Type B pancreatic cell (in vitro differentiated cells): ENCODE results near the gene WFDC11. TPM values are rescaled to one million over a fixed set of nuclear protein-coding genes. Genes with fewer than 3 reads are reported as not detected.

Source experiments
- DNase-seq: peaks from one replicate; pipeline ENCODE4 v3.0.0; 2021; ENCODE audit warnings: mixed read lengths; ENCODE audit not compliant: unreplicated experiment; ENCODE audit errors: extremely low spot score
- H3K27ac Mint-ChIP-seq: 2 replicates; pipeline ENCODE4 v1.8.0; 2021; ENCODE audit warnings: mild to moderate bottlenecking, mixed read lengths
- H3K27me3 Mint-ChIP-seq: 2 replicates; pipeline ENCODE4 v1.8.0; 2021; ENCODE audit warnings: mixed read lengths
- H3K36me3 Mint-ChIP-seq: 2 replicates; pipeline ENCODE4 v1.8.0; 2021; ENCODE audit warnings: mixed read lengths
- H3K4me1 Mint-ChIP-seq: one replicate; pipeline ENCODE4 v1.8.0; 2021; ENCODE audit warnings: mixed read lengths; ENCODE audit not compliant: unreplicated experiment
- H3K4me3 Mint-ChIP-seq: 2 replicates; pipeline ENCODE4 v1.8.0; 2021; ENCODE audit warnings: mild to moderate bottlenecking, mixed read lengths
- H3K9me3 Mint-ChIP-seq: 2 replicates; pipeline ENCODE4 v1.8.0; 2021; ENCODE audit warnings: mixed read lengths
- CTCF ChIP-seq: fragments of 200-600 bp; sonication (generic); conservative IDR thresholded peaks from 2 replicates; pipeline ENCODE4 v1.5.0; 2021; ENCODE audit warnings: antibody characterized with exemption, mild to moderate bottlenecking
- microRNA-seq: library from miRNA; unstranded; fragments of <30 nt; microRNA quantifications from one replicate; pipeline ENCODE4, GENCODE V29; 2020
- total RNA-seq: library from RNA; stranded (reverse); gene quantifications from 2 replicates; pipeline ENCODE4 v1.2.1, GENCODE V29; 2021; ENCODE audit warnings: low replicate concordance

Gene WFDC11
- total RNA-seq, 1 donor from 2014 or later: not detected

DNA sequence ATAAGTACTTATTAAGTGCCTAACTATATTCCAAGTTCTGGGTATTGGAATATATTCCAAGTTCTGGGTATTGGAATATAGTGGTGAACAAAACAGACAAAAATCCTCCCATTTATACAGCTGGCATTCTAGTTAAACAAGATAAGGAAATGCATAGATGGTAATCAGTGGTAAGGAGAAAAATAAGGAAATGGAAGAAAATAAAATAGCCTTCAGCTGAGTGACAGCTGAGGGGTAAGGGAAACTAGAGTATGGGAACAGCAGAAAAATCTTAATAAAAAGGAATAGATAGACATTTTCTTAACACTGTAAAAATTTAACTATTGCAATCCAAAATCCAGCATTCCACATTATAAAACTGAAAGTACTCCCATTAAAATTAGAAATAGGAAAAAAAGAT is 57.7 kb downstream of the WFDC11 start:
- no peak overlapping the region for H3K4me3 Mint-ChIP-seq
- no peak for TF ChIP-seq CTCF
- peaks cover 15% of the 10 kb centered on the region for H3K27me3 Mint-ChIP-seq
- H3K9me3 Mint-ChIP-seq: peaks cover 9% of the 10 kb centered on the region
- DNase-seq: no peak
- H3K27ac Mint-ChIP-seq: no peak overlapping the region
- no peaks in the 10 kb centered on the region for H3K36me3 Mint-ChIP-seq
- H3K4me1 Mint-ChIP-seq: no peaks in the 10 kb centered on the region

DNA sequence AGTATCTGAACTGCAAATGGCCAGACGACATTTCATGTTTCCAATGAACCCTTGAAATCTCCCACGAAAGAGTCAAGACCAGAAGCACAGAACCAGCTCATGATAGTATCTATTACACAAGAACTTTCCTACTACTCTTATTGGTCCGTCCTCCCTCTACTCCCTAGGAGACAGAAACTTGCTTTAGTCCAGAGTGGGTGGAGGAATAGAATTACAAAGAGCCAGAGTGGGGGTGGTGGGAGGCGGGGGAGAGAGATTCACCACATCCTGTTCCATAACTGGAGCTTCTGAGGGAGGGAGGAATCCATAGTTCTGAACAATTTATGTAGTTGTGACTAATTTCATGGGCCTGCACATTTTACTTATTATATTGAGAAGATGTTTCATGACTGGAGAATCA is 59.0 kb downstream of the WFDC11 start:
- no peak for TF ChIP-seq CTCF
- H3K27ac Mint-ChIP-seq: no peak overlapping the region
- H3K27me3 Mint-ChIP-seq: peaks cover 15% of the 10 kb centered on the region
- no peaks in the 10 kb centered on the region for H3K4me1 Mint-ChIP-seq
- no peaks in the 10 kb centered on the region for H3K36me3 Mint-ChIP-seq
- H3K9me3 Mint-ChIP-seq: peaks cover 9% of the 10 kb centered on the region
- no peak for DNase-seq
- no peak overlapping the region for H3K4me3 Mint-ChIP-seq

- no peak for TF ChIP-seq CTCF
- DNase-seq: no peak
- no peak overlapping the region for H3K4me3 Mint-ChIP-seq
- no peaks in the 10 kb centered on the region for H3K36me3 Mint-ChIP-seq
- H3K4me1 Mint-ChIP-seq: no peaks in the 10 kb centered on the region
- H3K27ac Mint-ChIP-seq: no peak overlapping the region
- peaks cover 11% of the 10 kb centered on the region for H3K27me3 Mint-ChIP-seq
- H3K9me3 Mint-ChIP-seq: peaks cover 14% of the 10 kb centered on the region
Observed at GRCh38 chr20:45607810-45608209, 62.2 kb downstream of the WFDC11 start.

Small RNA genes lying within 50 kb of the gene (microRNA-seq; reads per million reads assigned to microRNA genes)
- 0.83 reads per million for gene MIR3617

Other genes starting within 250 kb of the WFDC11 start
- gene WFDC2, start 200.5 kb downstream of the WFDC11 start, total RNA-seq: 64.4 and 98.9 TPM in 2 replicates
- not detected in 2 replicates for gene SPINT3, start 154.6 kb downstream of the WFDC11 start, total RNA-seq
- 0.50 TPM in 1 of 2 replicates, not detected in the other for gene WFDC6, start 130.8 kb downstream of the WFDC11 start, total RNA-seq
- 0.24 TPM in 1 of 2 replicates, not detected in the other for gene EPPIN, start 122.8 kb downstream of the WFDC11 start, total RNA-seq
- gene WFDC8, start 91.0 kb downstream of the WFDC11 start, total RNA-seq: not detected in 2 replicates
- not detected in 2 replicates for gene WFDC10A, start 40.5 kb downstream of the WFDC11 start, total RNA-seq
- not detected in 2 replicates for gene WFDC9, start 39.0 kb downstream of the WFDC11 start, total RNA-seq
- gene WFDC13, start 31.8 kb upstream of the WFDC11 start, total RNA-seq: not detected in 2 replicates
- gene WFDC10B, start 34.8 kb upstream of the WFDC11 start, total RNA-seq: not detected in 2 replicates
- gene SPINT4, start 52.1 kb upstream of the WFDC11 start, total RNA-seq: not detected in 2 replicates
- not detected in 2 replicates for gene WFDC3, start 121.6 kb upstream of the WFDC11 start, total RNA-seq
- 26.5 and 32.9 TPM in 2 replicates for gene DNTTIP1, start 121.7 kb upstream of the WFDC11 start, total RNA-seq
- 46.4 and 136 TPM in 2 replicates for gene UBE2C, start 142.4 kb upstream of the WFDC11 start, total RNA-seq
- gene TNNC2, start 157.1 kb upstream of the WFDC11 start, total RNA-seq: 2.1 TPM in 1 of 2 replicates, not detected in the other
- 12.2 and 16.4 TPM in 2 replicates for gene SNX21, start 163.6 kb upstream of the WFDC11 start, total RNA-seq
- 20.6 and 21.3 TPM in 2 replicates for gene ACOT8, start 187.2 kb upstream of the WFDC11 start, total RNA-seq
- gene ZSWIM3, start 187.4 kb upstream of the WFDC11 start, total RNA-seq: 3.7 and 4.7 TPM in 2 replicates
- 17.1 and 17.3 TPM in 2 replicates for gene ZSWIM1, start 211.0 kb upstream of the WFDC11 start, total RNA-seq
- 2.6 and 4.2 TPM in 2 replicates for gene SPATA25, start 217.4 kb upstream of the WFDC11 start, total RNA-seq
- 6.4 TPM in 2 replicates for gene NEURL2, start 221.0 kb upstream of the WFDC11 start, total RNA-seq
- gene CTSA, start 221.1 kb upstream of the WFDC11 start, total RNA-seq: 142 and 174 TPM in 2 replicates
- gene PLTP, start 241.9 kb upstream of the WFDC11 start, total RNA-seq: 40.7 and 96.5 TPM in 2 replicates